HFFc6 (cell line): ENCODE measurements around the gene ACTR5. TPM values are rescaled to one million over a fixed set of nuclear protein-coding genes. Genes with fewer than 3 reads are reported as not detected.

Experiments used
- DNase-seq: peaks from one replicate; pipeline ENCODE4 v3.0.0-alpha.2; 2018
- H3K27ac Mint-ChIP-seq: 2 replicates; pipeline ENCODE4 v1.8.0; 2020; ENCODE audit warnings: mild to moderate bottlenecking, mixed read lengths
- H3K27me3 Mint-ChIP-seq: 2 replicates; pipeline ENCODE4 v1.8.0; 2021; ENCODE audit warnings: mild to moderate bottlenecking, moderate library complexity, mixed read lengths; ENCODE audit not compliant: insufficient read depth
- H3K36me3 Mint-ChIP-seq: 2 replicates; pipeline ENCODE4 v1.8.0; 2021; ENCODE audit warnings: low read depth, mixed read lengths
- H3K4me1 Mint-ChIP-seq: 2 replicates; pipeline ENCODE4 v1.8.0; 2020; ENCODE audit warnings: low read depth, mixed read lengths
- H3K4me3 Mint-ChIP-seq: 2 replicates; pipeline ENCODE4 v1.8.0; 2020; ENCODE audit warnings: mild to moderate bottlenecking, moderate library complexity, mixed read lengths
- H3K9me3 Mint-ChIP-seq: 2 replicates; pipeline ENCODE4 v1.8.0; 2020; ENCODE audit warnings: mild to moderate bottlenecking, mixed read lengths
- total RNA-seq, 6 experiments: library from RNA; stranded (reverse); fragmentation: NEBNext Ultra II Directional; extraction: Animal tissue kit (Norgen Biotek cat#: 25700); gene quantifications; 2 replicates in 1 of 6; 3 replicates in 5 of 6; pipeline ENCODE4 v1.2.3, GENCODE V29; 2021
- TF ChIP-seq, protein P1 (sequence below): fragments of 200-600 bp; sonication (generic); IDR thresholded peaks from 2 replicates; pipeline ENCODE4 v1.5.0; 2021; ENCODE audit warnings: antibody characterized with exemption, mild to moderate bottlenecking

The ACTR5 gene
- total RNA-seq, 6 experiments from 2014 or later, result 3.2 to 4.3 (median 3.8) TPM

DNA sequence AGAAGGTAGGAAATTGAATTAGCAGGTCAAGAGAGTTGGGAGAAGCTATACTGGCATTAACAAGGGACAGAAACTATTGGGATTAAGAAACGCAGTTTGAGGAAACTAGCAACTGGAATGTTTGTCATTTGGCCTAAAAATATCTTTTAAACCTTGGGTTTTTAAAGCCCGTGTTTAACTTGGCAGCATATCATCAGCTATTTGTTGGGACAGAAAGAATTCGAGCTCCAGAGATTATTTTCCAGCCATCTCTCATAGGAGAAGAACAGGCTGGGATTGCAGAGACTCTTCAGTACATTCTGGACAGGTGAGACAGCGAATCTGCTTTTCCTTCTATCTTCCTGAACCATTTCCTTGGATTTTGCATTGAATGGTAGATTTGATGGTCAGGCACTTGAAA, 17.8 kb downstream of the ACTR5 start:
- Mint-ChIP-seq H3K36me3 (peaks cover 23% of the 10 kb centered on the region), H3K27me3 (no peaks in the 10 kb centered on the region; the same call in 1 of the 2 replicates), H3K9me3 (no peaks in the 10 kb centered on the region), H3K4me3 (no peak overlapping the region; the same call in 1 of the 2 replicates), H3K27ac (no peak overlapping the region), H3K4me1 (peaks cover 33% of the 10 kb centered on the region)
- no peak for DNase-seq
- TF ChIP-seq, protein P1, sequence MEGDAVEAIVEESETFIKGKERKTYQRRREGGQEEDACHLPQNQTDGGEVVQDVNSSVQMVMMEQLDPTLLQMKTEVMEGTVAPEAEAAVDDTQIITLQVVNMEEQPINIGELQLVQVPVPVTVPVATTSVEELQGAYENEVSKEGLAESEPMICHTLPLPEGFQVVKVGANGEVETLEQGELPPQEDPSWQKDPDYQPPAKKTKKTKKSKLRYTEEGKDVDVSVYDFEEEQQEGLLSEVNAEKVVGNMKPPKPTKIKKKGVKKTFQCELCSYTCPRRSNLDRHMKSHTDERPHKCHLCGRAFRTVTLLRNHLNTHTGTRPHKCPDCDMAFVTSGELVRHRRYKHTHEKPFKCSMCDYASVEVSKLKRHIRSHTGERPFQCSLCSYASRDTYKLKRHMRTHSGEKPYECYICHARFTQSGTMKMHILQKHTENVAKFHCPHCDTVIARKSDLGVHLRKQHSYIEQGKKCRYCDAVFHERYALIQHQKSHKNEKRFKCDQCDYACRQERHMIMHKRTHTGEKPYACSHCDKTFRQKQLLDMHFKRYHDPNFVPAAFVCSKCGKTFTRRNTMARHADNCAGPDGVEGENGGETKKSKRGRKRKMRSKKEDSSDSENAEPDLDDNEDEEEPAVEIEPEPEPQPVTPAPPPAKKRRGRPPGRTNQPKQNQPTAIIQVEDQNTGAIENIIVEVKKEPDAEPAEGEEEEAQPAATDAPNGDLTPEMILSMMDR, result no peak

DNA sequence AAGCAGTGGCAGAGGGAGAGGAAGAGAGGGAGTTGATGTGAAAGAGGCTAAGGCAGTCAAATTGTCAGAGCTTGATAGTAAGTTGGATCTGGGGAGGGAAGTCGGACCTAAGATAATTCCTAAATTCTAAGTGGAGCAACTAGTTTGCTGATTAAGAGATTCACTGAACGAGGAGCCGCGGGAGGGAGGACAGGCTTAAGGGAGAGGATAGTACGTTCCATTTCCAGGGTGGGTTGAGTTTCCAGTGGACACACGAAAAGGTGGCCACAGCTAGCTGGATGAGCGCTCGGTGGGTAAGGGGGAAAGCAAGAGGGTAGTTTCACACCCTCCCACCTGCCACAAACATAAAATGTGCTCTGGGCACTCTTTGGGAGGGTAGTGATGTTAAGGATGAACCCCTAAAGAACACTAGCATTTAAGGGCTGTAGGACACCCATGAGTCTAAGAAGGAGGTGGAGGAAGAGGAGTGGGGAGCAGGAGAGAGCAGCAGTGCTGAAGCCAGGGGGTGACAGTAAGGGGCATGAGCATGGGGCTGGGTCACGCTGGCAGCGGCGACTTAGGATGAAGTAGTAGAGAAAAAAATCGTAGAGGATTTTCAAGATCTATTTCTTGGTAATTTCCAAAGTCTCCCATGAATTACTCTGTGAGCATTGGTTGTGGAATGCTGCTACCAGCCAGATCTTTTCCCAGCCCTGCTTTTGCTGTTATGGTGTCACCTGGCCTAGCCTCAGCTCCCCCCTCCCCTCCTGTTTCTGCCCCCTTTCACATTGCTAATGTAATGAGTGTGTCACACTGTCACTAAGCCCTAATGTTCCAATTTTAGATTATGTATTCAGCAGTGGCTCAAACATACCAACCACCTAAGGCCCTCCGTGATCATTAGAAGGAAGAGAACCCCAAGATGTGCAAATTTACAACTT, 21.4 kb downstream of the ACTR5 start:
- Mint-ChIP-seq H3K27ac (no peak overlapping the region), H3K9me3 (no peaks in the 10 kb centered on the region), H3K36me3 (peaks cover 35% of the 10 kb centered on the region), H3K4me1 (peaks cover 16% of the 10 kb centered on the region), H3K4me3 (no peak overlapping the region), H3K27me3 (no peaks in the 10 kb centered on the region; the same call in 1 of the 2 replicates)
- TF ChIP-seq, protein P1, result no peak
- DNase-seq, result no peak

DNA sequence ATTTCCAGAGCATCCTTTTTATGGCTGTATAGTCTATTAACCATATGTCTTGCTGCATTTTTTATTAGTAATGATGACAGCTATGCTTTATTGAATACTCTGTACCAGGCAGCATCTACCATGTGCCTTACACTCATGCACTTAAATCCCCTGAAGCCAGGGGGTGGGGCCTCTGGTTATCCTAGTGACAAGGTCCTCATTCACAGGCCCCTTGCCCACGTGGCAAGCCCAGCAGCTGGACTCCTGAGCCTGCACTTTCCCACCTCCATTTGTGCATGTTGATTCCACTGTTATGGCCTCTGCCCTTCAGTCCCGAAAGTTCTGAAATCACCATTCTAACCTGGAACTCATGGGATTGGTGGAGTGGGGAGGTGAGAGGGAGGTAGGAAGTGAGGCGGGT, 22.3 kb downstream of the ACTR5 start:
- Mint-ChIP-seq H3K4me1 (peaks cover 7% of the 10 kb centered on the region), H3K9me3 (no peaks in the 10 kb centered on the region), H3K27me3 (no peaks in the 10 kb centered on the region; the same call in 1 of the 2 replicates), H3K36me3 (peaks cover 34% of the 10 kb centered on the region), H3K27ac (no peak overlapping the region), H3K4me3 (no peak overlapping the region)
- no peak for DNase-seq
- TF ChIP-seq, protein P1, result no peak

DNA sequence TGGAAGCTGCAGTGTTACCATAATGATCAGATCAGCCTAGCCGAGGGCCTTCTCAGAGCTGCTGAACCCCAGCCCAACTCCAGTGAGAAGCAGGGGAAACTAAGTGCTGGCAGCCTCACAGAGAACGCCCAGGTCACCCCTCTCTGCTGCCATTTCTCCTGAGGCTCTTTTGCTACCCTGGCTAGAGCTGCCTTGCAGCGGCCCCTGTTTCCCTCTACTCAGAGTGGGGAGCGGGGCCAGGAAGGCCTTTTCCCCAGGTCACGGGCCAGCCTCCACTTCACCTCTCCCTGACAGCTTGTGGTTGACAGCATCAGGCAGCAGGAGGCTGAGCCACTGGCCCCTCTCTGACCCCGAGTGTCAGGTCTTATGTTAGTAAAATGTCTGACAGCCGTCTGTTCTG, 22.7 kb downstream of the ACTR5 start:
- Mint-ChIP-seq H3K27ac (no peak overlapping the region), H3K4me3 (no peak overlapping the region), H3K4me1 (peaks cover 3% of the 10 kb centered on the region), H3K36me3 (peaks cover 30% of the 10 kb centered on the region), H3K27me3 (no peaks in the 10 kb centered on the region; the same call in 1 of the 2 replicates), H3K9me3 (no peaks in the 10 kb centered on the region)
- no peak for DNase-seq
- TF ChIP-seq, protein P1, result no peak

DNA sequence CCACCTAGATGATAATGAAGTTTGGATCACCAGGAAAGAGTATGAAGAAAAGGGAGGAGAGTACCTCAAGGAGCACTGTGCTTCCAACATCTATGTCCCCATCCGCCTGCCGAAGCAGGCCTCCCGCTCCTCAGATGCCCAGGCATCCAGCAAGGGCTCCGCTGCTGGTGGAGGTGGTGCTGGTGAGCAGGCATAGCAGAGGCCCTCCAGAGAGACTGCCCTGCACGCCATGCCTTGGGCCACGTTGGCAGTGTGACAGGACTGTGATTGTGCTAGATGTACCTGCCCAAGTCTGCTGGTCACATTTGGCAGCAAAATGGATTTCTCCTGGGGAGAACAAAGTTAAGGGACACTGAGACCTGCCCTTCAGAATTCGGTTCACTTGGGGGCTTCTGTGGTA, 23.4 kb downstream of the ACTR5 start:
- Mint-ChIP-seq H3K4me1 (no peaks in the 10 kb centered on the region), H3K27ac (no peak overlapping the region), H3K27me3 (no peaks in the 10 kb centered on the region; the same call in 1 of the 2 replicates), H3K36me3 (peaks cover 30% of the 10 kb centered on the region), H3K4me3 (no peak overlapping the region), H3K9me3 (no peaks in the 10 kb centered on the region)
- TF ChIP-seq, protein P1, result no peak
- DNase-seq, result no peak
